Stimulated activated naive CD4-positive, alpha-beta T cell (primary cell): ENCODE results near the gene DPY30.
A peak's percentile ranks its signal among the peaks of the same experiment; 100 is the strongest.

Experiments used
- DNase-seq, 6 experiments: peaks; one replicate each; lab custom pipeline; 2025; lab: John Stamatoyannopoulos, UW

Gene DPY30

DNA sequence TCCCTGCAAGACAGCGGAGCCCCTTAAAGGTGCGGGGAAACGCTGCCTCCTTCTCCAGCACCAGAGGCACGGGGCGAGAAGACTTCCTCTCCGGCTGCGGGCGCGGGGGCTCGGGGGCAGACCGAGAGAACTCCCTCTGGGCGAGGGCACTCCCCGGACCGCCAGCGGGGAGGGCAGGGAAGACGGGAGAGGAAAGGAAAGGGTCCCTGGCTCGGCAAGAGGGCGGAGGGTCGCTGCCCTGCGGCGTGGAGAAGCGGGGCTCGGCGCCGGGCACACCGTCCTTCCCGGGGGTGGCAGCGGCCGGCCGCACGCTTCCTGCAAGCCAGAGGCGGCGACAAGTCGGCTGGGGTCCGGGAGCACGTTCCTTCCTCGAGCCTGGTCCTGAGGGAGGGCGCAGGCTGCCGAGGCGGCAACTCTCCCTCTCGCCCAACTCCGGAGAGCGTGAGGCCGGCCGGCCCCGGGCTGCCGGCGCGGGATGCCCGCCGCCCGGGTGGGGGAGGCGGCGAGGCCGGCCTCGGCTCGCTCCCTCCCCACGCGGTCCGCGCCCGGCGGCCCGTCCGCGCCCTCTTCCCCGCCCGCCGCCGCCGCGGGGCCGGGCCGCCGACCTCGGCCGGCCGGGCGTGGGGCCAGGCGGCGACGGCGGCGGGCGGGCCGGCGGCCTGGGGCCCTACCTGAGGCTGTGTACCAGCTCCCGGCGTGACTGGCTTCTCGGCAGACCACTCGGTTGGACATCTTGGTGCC lies 29.9 kb downstream of the DPY30 start:
- peak in 5 of 6 experiments; percentile 18 to 31 (median 29) for DNase-seq

GRCh38 chr2:32008805-32009515 lies 30.6 kb downstream of the DPY30 start:
- peak in 3 of 6 experiments; percentile 20 to 27 (median 24) for DNase-seq

DNA sequence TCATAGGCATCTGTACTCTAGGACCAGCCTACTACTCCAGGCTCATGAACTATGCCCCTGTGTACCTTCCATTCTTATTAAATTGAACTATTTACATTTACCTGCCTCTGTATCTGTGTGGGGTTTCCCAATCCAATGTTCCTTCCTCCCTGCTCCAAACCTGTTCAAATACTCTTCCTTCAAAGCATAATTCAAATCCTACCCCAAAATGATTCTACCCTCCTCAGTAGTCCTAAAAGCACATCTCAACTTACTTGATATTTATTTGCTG lies 32.5 kb downstream of the DPY30 start:
- DNase-seq, result no peak

DNA sequence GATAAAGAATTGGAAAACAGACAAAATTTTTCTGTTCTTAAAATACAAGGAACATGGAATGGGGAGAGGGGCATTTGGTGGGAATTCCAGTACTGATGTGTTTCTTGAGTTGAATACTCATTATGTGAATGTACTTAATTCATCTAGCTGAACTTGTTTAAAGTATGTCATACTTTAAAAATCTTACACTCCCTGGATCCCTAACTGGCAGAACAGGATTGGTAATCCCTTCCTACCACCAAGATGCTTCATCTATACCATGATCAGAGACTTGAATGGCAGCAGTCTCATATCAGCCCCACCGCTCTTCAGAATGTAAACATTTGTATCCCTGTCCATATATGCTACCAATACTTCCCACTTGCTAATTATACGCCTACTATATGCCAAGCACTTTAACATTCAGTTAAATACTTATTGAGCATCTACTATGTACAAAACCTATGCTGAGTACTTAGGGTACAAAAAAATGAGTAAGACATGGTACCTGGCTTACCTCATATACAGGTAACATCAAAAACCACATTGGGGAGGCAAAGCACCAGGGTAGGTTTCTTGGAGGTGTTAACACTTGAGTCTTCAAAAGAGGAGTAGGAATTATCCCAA lies 34.1 kb downstream of the DPY30 start:
- DNase-seq, result no peak

- DNase-seq, result no peak
These were observed 35.8 kb downstream of the DPY30 start for GRCh38 chr2:32003791-32004190.

- DNase-seq, result no peak
These were observed 37.2 kb downstream of the DPY30 start for GRCh38 chr2:32002406-32002805.

DNA sequence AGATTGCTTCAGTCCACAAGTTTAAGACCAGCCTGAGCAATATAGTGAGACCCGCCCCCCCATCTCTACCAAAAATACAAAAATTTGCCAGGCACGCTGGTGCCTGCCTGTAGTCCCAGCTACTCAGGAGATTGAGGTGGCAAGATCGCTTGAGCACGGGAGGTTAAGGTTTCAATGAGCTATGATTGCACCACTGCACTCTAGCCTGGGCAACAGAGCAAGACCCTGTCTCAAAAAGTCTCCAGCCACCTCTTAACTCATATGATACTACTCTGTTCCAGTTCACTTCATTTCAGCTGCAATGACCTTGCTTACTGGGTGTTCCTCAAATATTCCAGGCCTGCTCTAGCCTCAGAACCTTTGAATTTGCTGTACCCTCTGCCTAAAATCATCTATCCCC lies 40.2 kb downstream of the DPY30 start:
- no peak for DNase-seq

GRCh38 chr2:31998731-31999383 lies 40.7 kb downstream of the DPY30 start:
- no peak for DNase-seq

DNA sequence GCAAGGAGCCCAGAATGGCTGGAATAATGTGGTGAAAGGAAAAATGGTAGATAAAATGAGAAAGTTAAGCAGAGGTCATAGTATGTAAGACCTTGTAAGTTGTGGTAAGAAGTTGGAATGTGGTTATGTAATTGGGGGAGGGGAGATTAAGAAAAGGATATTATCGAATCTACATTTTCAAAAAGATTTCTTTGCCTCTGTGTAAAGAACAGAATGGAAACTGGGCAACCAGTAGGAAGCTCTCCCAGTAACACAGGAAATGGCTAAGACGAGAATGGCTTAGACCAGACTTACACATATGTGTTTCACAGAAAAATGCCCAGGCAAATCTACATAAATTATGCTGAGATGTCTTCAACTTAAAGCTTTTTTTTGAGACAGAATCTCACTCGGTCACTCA lies 42.0 kb downstream of the DPY30 start:
- DNase-seq, result no peak

- DNase-seq, result no peak
These were observed 42.9 kb downstream of the DPY30 start for GRCh38 chr2:31996571-31997150.

DNA sequence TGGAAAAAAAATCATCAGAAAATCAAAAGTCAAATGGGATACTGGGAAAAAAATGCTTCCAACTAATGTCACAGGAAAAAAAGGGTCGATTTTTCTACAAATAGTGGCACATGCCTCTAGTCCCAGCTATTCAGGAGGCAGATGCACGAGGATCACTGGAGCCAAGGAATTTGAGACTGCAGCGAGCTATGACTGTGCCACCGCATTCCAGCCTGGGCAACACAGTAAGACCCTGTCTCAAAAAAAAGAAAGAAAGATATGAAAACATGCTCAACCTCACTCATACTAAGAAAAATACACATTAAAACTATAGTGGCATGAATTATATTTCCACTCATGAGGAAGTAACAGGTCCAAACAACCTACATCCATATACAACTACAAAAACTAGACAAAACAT lies 46.7 kb downstream of the DPY30 start:
- no peak for DNase-seq

GRCh38 chr2:31992025-31992579 lies 47.5 kb downstream of the DPY30 start:
- no peak for DNase-seq

- DNase-seq, result no peak
These were observed 49.7 kb downstream of the DPY30 start for GRCh38 chr2:31989946-31990345.

- DNase-seq, result no peak
These were observed 52.0 kb downstream of the DPY30 start for GRCh38 chr2:31987454-31988220.

- DNase-seq, result no peak
These were observed 52.7 kb downstream of the DPY30 start for GRCh38 chr2:31986906-31987305.

GRCh38 chr2:31983762-31984467 lies 55.7 kb downstream of the DPY30 start:
- DNase-seq, result no peak

DNA sequence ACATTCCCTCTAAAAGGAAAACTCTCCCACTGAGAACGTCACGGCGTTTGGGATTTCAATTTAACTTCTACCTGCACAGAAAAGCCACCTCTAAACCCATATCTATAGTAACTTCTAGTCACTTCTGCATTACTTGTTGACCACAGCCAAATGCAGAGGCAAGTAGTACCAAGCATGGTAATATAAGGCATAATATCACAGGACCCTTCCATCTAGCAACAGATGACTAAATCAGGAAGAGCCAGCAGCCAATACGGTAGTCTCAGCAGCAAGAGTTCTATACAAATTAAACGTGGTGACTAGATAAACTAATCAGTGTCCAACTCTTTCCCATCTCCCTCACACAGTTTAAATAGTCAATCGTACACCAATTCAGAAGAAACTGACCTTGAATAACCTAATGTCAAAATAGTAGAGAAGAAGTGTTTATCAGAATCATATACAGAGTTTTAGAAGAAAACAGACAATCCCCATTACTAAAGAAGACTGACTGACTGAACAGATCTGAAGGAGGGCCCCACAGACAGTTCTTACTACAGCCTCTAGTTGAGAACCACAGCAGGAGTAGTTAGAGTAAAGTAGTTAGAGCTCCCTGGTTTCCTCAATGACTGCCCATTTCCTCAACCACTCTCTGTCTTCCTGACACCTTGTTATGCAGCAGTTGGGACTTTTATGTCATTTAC lies 58.8 kb downstream of the DPY30 start:
- DNase-seq, result peak in 2 of 6 experiments; percentile 29 to 42

GRCh38 chr2:31979956-31980355 lies 59.6 kb downstream of the DPY30 start:
- no peak for DNase-seq

DNA sequence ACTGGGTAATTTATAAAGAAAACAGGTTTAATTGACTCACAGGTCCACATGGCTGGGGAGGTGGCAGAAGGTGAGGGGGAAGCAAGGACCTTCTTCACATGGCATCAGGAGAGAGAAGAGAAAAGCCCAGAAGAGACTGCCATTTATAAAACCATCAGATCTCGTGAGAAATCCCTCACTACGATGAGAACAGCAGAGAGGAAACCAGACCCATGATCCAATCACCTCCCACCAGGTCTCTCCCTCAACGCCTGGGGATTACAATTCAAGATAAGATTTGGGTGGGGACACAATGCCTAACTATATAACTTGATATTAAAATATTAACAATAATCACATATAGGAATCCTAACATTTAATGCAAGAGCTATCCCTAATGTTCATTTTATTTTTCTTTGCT lies 60.6 kb downstream of the DPY30 start:
- DNase-seq, result no peak

DNA sequence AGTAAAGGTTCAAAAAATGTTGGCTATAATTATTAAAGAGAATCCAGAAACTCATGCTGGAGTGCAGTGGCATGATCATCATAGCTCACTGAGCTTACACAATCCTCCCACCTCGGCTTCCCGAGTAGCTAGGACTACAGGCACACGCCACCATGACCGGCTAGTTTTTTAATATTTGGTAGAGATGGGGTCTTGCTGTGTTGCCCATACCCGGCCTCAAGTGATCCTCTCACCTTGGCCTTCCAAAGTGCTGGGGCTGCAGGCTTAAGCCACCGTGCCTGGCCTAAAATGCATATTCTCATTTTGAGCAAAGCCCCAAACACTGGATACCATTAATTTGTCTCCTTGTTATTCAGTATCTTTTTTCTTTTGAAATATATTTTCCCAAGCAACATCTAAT lies 61.2 kb downstream of the DPY30 start:
- DNase-seq, result no peak
